Lower lobe of right lung (tissue), 2 donors: ENCODE results near the gene HAPLN2. TPM values are rescaled to one million over a fixed set of nuclear protein-coding genes. Genes with fewer than 3 reads are reported as not detected.

ENCODE experiments used
- ATAC-seq, 2 donors: fragments of 200-7000 bp; cut with Tn5 transposase; one replicate each; pipeline ENCODE4 v1.9.1; 2020 to 2022; ENCODE audit warnings: mild to moderate bottlenecking in 2 of 2, moderate library complexity in 2 of 2
- DNase-seq: peaks from one replicate; pipeline ENCODE4 v3.0.0-alpha.2; 2020
- H3K27ac ChIP-seq: fragments of 200-600 bp; one replicate; pipeline ENCODE4 v1.8.0; 2022
- H3K27me3 ChIP-seq: fragments of 200-600 bp; one replicate; pipeline ENCODE4 v1.8.0; 2022; ENCODE audit warnings: low read depth
- H3K36me3 ChIP-seq: fragments of 200-600 bp; one replicate; pipeline ENCODE4 v1.8.0; 2022; ENCODE audit warnings: mild to moderate bottlenecking
- H3K4me1 ChIP-seq: fragments of 200-600 bp; one replicate; pipeline ENCODE4 v1.8.0; 2022
- H3K4me3 ChIP-seq: fragments of 200-600 bp; one replicate; pipeline ENCODE4 v1.8.0; 2022; ENCODE audit warnings: mild to moderate bottlenecking
- H3K9me3 ChIP-seq: fragments of 200-600 bp; one replicate; pipeline ENCODE4 v1.8.0; 2022
- CTCF ChIP-seq: fragments of 200-600 bp; IDR thresholded peaks from one replicate; pipeline ENCODE4 v1.8.0; 2022; ENCODE audit warnings: antibody characterized with exemption, mild to moderate bottlenecking
- intact Hi-C: fragments of 100-400 bp; cut with DNase I; formaldehyde crosslinking; loops from one replicate; pipeline ENCODE4 v1.11.0; 2022
- total RNA-seq: library from RNA; stranded (reverse); fragmentation: NEBNext Ultra II Directional; extraction: Animal tissue kit (Norgen Biotek cat#: 25700); gene quantifications from one replicate; pipeline ENCODE4 v1.2.1, GENCODE V29; 2021
- donor health status: DM: no; HTN: yes; CAD: no; lungs with severe emphysema.

Gene HAPLN2
- total RNA-seq, 1 donor from 2014 or later = 0.21 TPM

- no peak overlapping the region for H3K27ac ChIP-seq
- H3K4me1 ChIP-seq = peaks cover 12% of the 10 kb centered on the region
- H3K36me3 ChIP-seq = no peaks in the 10 kb centered on the region
- peaks cover 94% of the 10 kb centered on the region for H3K27me3 ChIP-seq
- TF ChIP-seq CTCF = no peak
- DNase-seq = no peak
- no peaks in the 10 kb centered on the region for H3K9me3 ChIP-seq
- intact Hi-C loops = no loop called here
- ATAC-seq = peak in 1 of 2 donors; percentile 6
- peak overlapping the region; percentile 44 for H3K4me3 ChIP-seq
Measured at GRCh38 chr1:156642265-156643048, 23.2 kb downstream of the HAPLN2 start.

GRCh38 chr1:156643049-156643777 lies 24.0 kb downstream of the HAPLN2 start:
- ATAC-seq (no peak), DNase-seq (no peak)
- TF ChIP-seq CTCF = no peak
- Histone ChIP-seq H3K27me3 (peaks cover 94% of the 10 kb centered on the region), H3K36me3 (no peaks in the 10 kb centered on the region), H3K4me1 (peaks cover 12% of the 10 kb centered on the region), H3K27ac (no peak overlapping the region), H3K9me3 (no peaks in the 10 kb centered on the region), H3K4me3 (no peak overlapping the region)
- intact Hi-C loops = no loop called here

GRCh38 chr1:156643778-156644092 lies 24.5 kb downstream of the HAPLN2 start:
- TF ChIP-seq CTCF = no peak
- Histone ChIP-seq H3K9me3 (no peaks in the 10 kb centered on the region), H3K4me3 (no peak overlapping the region), H3K27ac (no peak overlapping the region), H3K4me1 (peaks cover 12% of the 10 kb centered on the region), H3K36me3 (no peaks in the 10 kb centered on the region), H3K27me3 (peaks cover 94% of the 10 kb centered on the region)
- intact Hi-C loops = no loop called here
- ATAC-seq (peak; percentile 23 to 29), DNase-seq (no peak)

- no peak for TF ChIP-seq CTCF
- H3K36me3 ChIP-seq = no peaks in the 10 kb centered on the region
- intact Hi-C loops = no loop called here
- no peak overlapping the region for H3K27ac ChIP-seq
- H3K9me3 ChIP-seq = no peaks in the 10 kb centered on the region
- peaks cover 12% of the 10 kb centered on the region for H3K4me1 ChIP-seq
- no peak overlapping the region for H3K4me3 ChIP-seq
- ATAC-seq (no peak), DNase-seq (no peak)
- peaks cover 90% of the 10 kb centered on the region for H3K27me3 ChIP-seq
Measured at GRCh38 chr1:156644146-156644545, 24.9 kb downstream of the HAPLN2 start.

GRCh38 chr1:156644640-156645039 lies 25.4 kb downstream of the HAPLN2 start:
- intact Hi-C loops = no loop called here
- Histone ChIP-seq H3K27me3 (peaks cover 85% of the 10 kb centered on the region), H3K9me3 (no peaks in the 10 kb centered on the region), H3K27ac (no peak overlapping the region), H3K4me1 (peaks cover 12% of the 10 kb centered on the region), H3K36me3 (no peaks in the 10 kb centered on the region), H3K4me3 (no peak overlapping the region)
- TF ChIP-seq CTCF = no peak
- no peak for DNase-seq
- ATAC-seq = no peak
